Activated CD4-positive, CD25-positive, alpha-beta regulatory T cell treated with anti-CD3 and anti-CD28 coated beads, Interleukin-2, amount 50 U/mL, for 16 hours (primary cell): Measurements from ENCODE around the gene POLR3K.

Experiments
- DNase-seq: peaks from one replicate; pipeline ENCODE4 v3.0.0-alpha.2; 2020; ENCODE audit warnings: low read depth, low spot score

POLR3K gene

DNA sequence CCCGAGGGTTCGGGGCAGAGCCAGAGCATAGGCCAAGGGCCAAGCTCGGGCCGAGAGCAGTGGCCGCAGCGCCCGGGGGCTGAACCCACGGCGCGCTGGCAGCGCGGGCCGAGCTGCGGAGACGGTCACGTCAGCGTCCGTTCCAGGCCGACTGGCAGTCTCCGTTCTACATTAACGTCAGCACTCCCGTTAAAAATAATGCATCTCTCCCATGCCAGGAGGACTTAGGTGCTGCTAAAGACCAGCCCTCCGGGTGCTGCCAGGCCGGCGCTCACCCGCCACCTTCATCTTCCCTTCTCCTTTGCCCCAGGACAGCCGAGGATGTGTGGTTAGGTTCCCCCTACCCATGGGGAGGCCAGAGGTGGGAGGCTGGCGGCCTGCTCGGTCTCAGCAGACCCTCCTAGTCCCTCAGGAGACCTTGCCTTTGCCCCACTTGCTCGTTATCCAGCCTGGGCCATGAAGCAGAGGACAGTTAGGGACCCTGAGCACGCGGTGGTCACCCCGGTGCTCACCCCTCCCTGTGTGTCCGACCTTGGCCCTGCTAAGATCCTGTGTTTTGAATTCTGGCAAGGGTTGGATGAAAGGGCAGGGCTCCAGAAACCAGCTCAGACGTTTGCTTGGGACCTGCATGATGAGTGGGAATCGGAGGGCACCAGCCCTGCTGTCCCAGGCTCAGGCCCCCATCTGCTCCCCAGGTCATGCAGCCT, 25.2 kb upstream of the POLR3K start:
- DNase-seq, result no peak

DNA sequence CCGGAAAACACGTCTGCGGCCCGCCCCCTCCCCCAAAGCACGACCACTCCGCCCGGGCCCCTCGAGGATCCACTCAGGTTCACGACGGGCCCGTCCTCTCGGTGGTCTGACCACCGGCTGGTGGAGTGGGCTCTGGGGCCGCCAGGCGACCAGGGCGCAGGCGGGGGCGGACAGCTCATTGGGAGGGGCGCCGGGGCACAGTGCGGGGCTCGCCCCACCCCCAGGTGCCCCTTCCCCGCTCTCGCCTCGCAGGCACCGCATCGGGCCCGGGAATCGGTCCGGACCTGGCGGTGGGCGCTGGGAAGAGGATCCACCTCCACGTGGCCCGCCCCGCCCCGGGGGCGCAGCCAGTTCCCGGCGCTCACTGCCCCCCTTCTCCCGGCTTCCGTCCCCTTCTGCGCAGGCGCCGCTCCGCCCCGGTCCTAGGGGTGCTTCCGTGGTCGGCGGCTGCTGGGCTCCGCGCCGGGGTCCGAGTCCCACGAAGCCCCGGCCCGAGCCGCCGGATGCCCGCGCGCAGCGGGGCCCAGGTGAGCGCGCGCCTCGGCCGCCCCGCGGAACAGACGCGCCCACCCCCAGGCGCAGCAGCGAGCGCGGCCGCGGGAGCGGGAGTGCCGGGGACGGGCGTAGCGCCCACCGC, 24.5 kb upstream of the POLR3K start, which contains the start of gene MPG:
TSS of gene MPG (plus strand) at position 419 of the 637 bp plus-strand sequence. CDS start at position 504, 85 bp downstream.
- peak; percentile 65 for DNase-seq

DNA sequence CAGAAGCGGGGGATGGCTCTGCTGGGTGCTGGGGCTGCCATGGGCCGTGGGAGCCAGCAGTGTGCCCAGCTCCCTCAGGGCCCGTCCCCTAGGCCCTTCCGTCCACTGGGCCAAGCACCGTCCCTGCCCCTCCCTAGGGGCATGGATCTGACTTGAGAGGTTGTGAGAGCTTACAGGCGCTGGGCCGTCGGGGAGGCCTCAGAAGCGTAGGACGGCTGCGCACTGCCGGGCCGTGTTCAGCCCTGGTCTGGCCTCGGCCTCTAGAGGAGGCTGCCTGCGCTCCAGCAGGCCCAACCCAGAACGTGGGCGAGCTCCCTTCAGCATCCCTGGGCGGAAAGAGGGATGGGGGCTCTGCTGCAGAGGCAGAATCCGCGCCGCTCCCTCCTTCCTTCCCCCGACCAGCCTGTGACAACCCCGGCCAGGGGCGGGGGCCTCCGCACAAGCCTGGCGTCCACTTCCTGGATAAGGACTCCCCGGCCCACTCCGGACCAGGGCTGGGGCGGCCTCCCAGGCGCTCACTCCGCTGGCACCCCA, 23.9 kb upstream of the POLR3K start:
- DNase-seq, result no peak

DNA sequence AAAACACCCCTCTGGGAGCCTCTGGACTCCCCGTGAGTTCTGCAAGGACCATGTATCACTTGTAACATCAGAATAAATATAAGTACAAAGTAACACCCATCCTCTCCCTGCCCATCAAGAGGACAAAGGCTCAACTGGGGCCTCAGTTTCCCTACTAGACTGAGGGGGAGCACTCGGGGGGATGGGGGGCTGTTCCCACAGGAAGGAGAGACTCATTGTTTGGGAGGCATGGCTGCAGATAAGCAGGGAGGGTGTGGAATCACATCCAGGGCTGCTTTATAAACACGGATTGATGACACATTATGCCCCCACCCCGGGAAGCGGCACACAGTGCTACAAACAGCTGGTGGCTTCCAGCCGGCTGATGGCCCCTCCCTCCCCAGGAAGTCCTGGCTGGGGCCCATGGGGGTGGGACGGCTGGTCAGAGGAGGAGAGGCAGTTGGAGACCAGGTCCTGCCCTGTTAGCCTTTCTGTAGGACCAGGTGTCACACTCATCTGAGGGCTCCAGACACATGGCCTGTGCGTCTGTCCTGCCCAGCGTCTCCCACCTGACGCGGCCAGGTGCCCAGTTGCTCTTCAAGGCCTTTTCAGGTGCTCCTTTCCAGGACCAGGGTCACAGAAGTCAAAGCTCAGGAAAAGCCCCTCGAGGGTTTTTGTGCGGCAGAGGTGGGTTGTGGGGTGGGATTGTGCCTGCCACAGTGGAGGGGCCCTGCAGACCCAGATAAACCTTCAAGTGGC, 23.3 kb upstream of the POLR3K start:
- DNase-seq, result no peak

DNA sequence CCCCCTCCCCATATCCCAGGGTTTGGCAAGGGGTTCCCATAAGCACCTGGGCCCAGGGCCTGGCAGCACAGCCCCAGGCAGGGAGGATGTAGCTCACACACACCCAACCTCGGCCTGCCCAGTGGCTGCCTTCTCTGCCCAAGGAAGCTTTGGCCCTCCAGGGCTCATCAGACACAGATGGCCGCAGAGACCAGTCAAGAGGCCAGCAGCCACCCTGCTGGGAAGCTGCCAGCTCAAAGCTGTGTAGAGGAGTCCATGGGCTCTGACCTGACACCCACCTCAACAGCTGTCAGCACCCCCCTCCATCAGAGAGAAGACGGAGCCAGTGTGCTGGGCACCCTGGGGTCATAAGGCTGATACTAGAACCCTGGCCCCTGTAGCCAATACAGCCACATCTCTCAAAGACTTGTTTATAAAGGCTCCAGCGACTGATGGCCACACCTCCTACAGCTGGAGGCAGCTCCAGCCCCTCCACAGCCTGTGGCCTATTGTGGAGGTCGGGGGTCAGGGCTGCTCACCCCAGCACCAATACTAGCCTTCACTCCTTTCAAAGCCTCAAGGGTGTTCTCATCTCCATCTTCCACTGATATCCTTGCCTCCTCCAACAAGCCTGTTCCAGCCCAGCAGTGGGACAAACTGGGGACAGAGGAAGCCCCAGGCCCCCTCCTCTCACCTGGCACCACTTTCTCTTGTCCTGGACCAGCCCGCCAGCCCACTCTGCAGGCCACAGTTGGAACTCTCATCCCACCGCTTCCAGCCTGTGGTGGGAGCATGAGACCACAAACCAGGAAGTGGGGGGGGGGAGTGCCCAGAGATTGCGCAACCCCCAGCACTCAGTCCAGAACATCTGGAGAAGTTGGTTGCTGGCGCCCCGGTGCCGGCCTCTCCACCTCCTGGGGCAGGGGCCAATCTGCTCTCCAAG, 22.4 kb upstream of the POLR3K start:
- no peak for DNase-seq

DNA sequence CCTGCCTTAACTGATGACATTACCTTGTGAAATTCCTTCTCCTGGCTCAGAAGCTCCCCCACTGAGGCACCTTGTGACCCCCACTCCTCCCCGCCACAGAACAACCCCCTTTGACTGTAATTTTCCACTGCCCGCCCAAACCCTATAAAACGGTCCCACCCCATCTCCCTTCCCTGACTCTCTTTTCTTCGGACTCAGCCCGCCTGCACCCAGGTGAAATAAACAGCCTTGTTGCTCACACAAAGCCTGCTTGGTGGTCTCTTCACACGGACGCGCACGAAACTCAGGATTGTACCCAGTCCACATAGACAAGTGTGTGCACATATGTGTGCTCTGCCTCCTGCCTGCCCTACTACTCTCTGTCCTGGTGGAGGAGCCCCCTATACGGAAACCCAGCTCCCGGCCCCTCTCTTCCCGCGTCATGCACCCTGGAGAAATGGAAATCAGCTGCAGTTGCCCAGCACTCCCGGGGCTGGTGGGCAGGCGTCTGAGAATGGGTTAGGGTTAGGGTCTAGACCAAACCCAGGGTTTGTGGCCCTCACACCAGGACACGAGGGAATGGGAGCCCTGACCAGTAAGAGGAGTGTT, 21.4 kb upstream of the POLR3K start:
- DNase-seq, result no peak

DNA sequence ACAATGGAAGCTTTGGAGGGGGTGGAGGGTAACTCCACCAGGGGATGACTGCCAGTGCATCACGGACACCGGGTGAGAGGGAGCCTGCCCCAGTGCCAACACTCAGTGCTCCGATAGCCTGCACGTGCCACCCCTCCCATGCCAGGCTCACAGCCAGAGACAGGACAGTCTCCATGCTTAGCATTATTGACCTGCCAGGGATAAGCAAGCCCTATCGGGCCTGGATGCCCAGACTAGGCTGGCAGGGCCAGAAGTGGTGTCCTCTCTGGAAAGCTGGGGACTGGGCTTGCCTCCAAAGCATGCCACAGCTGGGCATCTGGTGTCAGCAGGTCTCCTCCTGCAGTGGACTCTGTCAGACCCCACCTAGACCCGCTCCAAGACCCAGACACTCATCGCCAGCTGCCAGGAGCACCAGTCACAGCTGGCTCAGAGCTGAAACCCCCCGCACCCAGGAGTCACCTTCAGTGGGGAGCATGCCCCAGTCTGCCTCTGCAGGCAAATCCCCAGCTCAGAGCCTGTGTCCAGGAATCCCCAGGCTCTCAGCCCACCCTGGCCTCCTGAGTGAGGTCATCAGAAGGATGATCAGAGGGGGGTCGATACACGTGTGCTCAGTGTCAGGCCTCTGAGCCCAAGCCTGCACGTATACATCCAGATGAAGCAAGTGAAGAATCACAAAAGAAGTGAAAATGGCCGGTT, 20.8 kb upstream of the POLR3K start:
- no peak for DNase-seq

DNA sequence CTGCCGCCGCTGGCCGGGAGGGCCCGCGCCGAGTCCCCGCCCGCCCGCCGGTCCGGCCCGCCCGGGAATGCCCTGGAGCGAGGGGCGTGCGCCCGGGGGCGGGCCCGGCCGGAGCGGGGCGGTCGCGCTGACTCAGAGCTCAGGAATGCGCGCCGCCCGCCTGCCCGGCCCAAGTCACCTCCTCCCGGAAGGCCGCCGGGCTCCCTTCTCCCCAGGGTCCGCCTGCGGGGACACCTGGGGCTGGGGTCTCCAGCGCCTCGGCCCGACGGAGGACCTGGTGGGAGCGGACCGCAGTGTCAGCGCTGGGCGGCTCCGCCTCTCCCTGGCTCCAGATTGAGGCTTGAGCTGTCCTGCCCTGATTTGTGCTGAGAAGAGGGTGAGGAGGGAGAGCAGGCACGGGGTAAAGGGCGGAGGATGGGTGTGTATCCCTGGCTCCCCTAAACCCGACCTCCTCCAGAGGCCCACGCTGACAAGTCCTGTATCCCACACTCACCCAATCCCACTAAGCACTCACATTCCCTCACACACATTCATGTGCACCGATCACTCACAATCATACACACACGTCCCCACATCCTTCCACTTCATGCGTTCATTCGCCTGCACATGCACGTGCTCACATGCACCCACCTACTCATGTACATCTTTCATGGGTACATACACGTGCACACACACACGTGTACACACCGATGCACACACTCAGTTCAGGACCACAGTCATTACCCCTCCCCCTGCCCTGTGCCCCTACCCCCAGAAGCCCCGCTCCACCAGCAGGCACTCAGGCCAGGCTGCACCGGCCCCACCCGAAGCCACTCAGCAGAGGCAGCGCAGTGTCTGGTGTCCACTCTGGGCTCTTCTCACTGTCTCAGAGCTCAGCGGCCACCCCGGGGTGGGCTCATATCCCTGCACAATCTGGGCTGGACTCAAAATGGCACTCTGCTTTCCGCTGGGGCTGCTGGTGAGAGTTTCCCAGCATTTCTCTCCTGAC, 19.4 kb upstream of the POLR3K start, which contains the start of gene RHBDF1:
TSS of gene RHBDF1 (minus strand) at position 71 of the 988 bp plus-strand sequence. CDS start 7,616 bp downstream, outside the sequence.
- no peak for DNase-seq

DNA sequence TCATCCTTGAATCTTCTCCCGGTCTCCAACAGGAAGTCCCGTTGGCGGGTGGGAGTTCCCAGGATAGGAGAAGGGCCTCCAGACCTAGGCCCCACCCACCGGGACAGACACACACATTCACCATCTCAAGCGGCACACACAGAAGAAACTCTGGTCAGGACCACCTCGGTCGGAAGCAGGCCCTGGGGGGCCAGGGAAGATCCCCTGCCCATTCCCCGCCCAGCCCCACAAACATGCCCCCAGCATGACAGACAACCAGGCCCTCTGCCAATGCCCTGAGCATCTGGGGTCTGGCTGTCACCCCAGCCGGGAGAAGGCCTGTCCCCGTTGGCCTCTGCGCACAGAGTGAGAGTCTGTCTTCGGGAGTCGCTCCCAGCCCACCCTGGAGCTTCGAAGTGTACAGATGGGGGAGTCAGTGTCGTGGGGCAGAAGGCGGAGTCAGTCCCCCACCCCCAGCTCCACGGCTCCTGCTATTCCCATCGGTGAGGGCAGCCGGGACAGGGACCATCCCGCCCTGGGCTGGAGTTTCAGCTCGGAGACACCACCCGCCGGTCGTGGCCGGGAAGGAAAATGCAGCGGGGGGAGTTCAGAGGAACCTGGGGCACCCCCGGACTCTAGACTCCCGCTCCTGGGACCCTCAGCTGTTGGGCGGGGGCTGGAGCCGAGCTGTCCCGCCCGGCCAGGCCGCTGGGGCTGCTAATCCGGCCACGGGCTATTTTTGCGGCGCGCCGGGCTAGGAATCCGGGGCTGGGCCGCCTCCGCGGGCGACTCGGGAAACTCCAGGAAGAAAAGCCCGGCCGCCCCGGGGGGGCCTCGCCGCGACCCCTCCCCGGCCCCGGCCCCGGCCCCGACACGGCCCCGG, 18.4 kb upstream of the POLR3K start:
- DNase-seq, result no peak

DNA sequence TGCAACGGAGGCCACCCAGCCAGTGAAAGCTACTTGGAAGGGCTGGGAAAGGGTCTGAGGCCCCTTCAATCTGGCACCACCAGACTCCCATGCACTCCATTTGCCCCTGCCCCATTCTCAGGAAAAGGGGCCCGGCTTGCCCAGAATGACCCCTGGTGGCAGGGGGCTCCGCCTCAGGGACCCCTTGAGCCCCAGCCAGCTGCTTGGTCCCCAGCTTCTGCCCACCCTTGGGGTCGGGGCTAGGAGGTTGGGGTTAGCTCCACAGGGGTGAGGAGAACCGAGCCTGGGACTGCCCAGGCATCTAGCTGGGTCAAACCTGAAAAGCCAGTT, 17.8 kb upstream of the POLR3K start:
- no peak for DNase-seq

DNA sequence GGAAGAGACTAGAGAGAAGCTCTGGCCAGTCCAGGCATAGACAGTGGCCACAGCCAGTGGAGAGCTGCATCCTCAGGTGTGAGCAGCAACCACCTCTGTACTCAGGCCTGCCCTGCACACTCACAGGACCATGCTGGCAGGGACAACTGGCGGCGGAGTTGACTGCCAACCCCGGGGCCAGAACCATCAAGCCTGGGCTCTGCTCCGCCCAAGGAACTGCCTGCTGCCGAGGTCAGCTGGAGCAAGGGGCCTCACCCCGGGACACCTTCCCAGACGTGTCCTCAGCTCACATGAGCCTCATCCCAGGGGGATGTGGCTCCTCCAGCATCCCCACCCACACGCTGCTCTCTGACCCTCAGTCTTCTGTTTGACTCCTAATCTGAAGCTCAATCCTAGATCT, 15.8 kb upstream of the POLR3K start:
- DNase-seq, result no peak

DNA sequence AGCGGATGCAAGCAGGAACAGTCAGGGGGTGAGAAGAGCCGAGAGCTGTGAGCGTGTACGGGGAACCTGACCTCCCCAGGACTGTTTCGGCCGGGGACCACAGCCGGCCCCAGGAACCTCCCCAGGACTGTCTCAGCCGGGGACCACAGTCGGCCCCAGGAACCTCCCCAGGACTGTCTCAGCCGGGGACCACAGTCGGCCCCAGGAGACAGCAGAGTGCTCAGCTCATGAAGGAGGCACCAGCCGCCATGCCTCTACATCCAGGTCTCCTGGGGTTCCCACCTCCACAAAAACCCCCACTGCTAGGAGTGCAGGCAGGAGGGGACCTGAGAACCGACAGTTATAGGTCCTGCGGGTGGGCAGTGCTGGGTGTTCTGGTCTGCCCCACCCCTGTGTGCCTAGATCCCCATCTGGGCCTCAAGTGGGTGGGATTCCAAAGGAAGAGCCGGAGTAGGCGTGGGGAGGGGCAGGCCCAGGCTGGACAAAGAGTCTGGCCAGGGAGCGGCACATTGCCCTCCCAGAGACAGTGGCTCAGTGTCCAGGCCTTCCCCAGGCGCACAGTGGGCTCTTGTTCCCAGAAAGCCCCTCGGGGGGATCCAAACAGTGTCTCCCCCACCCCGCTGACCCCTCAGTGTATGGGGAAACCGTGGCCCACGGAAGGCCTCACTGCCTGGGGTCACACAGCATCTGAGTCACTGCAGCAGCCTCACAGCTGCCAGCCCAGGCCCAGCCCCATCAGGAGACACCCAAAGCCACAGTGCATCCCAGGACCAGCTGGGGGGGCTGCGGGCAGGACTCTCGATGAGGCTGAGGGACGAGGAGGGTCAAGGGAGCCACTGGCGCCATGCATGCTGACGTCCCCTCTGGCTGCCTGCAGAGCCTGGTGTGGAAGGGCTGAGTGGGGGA, 14.7 kb upstream of the POLR3K start:
- DNase-seq, result no peak

DNA sequence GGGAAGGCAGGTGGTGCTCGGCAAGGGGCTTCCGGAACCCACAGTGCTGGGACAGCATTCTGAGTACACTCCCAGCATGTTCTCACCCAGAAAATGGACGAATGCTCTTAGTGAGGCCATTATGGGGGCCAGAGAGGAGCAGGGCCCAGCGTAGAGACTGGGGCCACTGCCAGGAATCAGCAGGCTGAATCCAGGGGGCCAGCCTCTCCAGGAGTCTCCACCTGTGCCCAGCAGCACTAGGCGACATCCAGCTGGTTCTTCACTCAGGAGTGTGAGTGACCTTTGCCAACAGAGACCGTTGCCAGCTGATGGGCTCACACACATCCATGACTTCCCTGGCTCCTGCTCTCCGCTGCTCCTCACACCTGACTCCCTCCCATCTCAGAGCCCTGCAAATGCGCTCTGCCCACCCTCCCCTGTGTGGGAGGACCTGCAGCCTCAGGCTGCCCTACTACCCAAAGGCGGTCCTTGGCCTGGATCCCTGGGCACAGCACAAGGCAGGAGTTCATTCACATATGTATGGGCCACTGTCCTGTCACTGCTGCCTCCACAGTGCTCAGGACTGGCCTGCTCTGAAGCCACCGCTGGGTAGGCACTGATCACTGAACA, 13.9 kb upstream of the POLR3K start:
- DNase-seq, result no peak

DNA sequence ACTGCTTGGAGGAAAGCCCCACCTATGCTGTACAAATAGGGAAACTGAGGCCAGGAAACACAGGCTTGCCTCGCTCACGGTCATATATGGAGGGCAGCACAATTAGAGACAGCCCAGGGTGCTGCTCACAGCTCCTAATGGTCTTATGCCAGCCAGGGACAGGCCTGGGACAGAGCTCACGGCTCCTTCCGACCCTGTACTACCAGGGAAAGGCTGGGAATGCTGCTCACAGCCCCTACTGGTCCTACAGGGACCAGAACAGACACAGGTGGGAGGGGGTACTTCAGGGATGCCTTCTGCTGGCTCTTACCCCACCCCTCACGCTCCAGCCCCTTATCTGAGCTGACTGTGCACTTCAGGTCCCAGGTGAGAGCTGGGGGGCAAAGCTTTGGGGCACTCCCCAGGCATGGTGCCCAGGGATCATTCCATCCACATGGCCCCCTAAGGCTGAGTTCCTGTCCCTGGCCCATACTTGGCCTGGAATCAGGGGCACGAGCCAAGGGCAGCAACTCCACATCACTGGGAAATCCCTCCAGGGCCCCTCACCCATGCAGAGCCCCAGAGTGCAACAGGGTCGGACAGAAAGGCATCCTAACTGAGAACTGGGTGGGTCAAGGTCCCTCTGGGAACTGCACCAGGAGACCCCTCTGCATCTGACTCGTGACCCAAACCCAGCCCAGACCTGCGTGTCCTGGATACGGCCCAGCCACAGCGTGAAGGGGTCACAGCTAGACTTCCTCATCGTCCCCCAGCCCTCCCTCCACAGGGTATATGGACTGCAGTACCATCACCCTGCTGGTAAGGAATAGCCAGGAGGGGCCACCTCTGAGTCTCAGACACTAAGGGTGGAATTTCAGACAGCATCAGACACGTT, 13.1 kb upstream of the POLR3K start:
- DNase-seq, result no peak

DNA sequence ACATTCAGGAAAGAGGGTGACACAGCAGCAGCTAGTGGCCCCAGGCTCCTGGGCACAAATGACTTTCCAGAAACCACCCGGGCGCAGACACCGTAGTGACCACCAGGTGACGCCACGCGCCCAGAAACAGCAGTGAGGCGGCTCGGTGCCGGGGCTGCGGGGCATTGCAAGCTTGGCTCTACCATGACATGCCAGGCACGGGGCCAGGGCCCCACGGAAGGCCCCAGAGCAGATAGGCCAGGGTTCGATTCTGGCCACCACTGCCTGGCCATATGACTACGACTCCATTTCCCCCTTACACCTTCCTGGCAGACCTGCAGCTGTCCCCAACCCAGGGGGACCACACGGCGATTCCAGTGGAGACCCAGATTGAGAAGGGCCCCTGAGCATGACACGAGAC, 12.3 kb upstream of the POLR3K start:
- DNase-seq, result peak; percentile 66

DNA sequence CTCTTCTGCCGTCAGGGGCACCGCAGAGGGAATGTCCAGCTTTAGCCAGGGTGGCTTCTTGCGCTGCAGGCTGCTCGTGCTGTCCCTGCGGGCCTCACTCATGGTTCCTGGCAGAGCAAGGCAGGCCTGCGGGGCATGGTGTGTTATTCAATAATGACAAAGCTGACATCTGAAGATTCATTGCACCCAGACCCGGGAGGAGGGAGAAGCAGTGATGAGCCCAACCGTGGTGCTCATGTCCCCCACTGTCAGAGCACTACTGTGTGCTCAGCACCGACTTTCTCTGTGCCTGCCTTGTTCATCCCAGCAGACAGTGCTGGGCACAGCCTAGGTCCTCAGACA, 11.5 kb upstream of the POLR3K start:
- DNase-seq, result no peak
